Left renal pelvis (tissue), 4 donors: ENCODE results near the gene CDC45. TPM values are rescaled to one million over a fixed set of nuclear protein-coding genes. Genes with fewer than 3 reads are reported as not detected.

Experiments
- DNase-seq, 4 donors: peaks; one replicate each; pipeline ENCODE4 v3.0.0-alpha.2; 2013; ENCODE audit warnings: low read depth in 4 of 4, low spot score in 3 of 4
- polyA plus RNA-seq, 4 donors: library from polyadenylated mRNA; unstranded; fragments of 120-200 nt; gene quantifications; one replicate each; pipeline ENCODE4 v1.2.1, GENCODE V29; 2013; ENCODE audit not compliant: insufficient read length in 4 of 4

CDC45 gene
- polyA plus RNA-seq, 4 donors, result 14.0 to 23.6 (median 19.9) TPM

- DNase-seq, result no peak
Measured at GRCh38 chr22:19553201-19553600, 73.5 kb downstream of the CDC45 start.

GRCh38 chr22:19554834-19555404 is 75.2 kb downstream of the CDC45 start:
- DNase-seq, result no peak

GRCh38 chr22:19555651-19556050 is 75.9 kb downstream of the CDC45 start:
- DNase-seq, result no peak

- no peak for DNase-seq
Measured at GRCh38 chr22:19556963-19557545, 77.3 kb downstream of the CDC45 start.

GRCh38 chr22:19559324-19559811 is 79.6 kb downstream of the CDC45 start:
- DNase-seq, result no peak

GRCh38 chr22:19559956-19560355 is 80.2 kb downstream of the CDC45 start:
- no peak for DNase-seq

GRCh38 chr22:19565382-19566278 is 85.9 kb downstream of the CDC45 start:
- no peak for DNase-seq

- DNase-seq, result no peak
Measured at GRCh38 chr22:19566279-19567156, 86.8 kb downstream of the CDC45 start.

- no peak for DNase-seq
Measured at GRCh38 chr22:19567157-19568009, 87.7 kb downstream of the CDC45 start.

GRCh38 chr22:19568337-19569275 is 88.9 kb downstream of the CDC45 start:
- DNase-seq, result no peak

- no peak for DNase-seq
Measured at GRCh38 chr22:19569276-19569640, 89.5 kb downstream of the CDC45 start.

- no peak for DNase-seq
Measured at GRCh38 chr22:19569976-19570375, 90.3 kb downstream of the CDC45 start.

Other genes starting within 250 kb of the CDC45 start
- 1 to 10 TPM; 5.2 to 6.7 (median 6.0) TPM for gene CLTCL1, start 188.2 kb upstream of the CDC45 start, polyA plus RNA-seq
- gene HIRA, start 48.2 kb upstream of the CDC45 start, polyA plus RNA-seq, result 10 to 100 TPM; 22.8 to 32.8 (median 31.2) TPM
- 10 to 100 TPM; 30.8 to 50.0 (median 44.3) TPM for gene MRPL40, start 47.4 kb upstream of the CDC45 start, polyA plus RNA-seq
- 10 to 100 TPM; 39.6 to 46.4 (median 43.2) TPM for gene C22orf39, start 32.2 kb upstream of the CDC45 start, polyA plus RNA-seq
- 10 to 100 TPM; 47.5 to 75.4 (median 61.7) TPM for gene UFD1, start 727 bp upstream of the CDC45 start, polyA plus RNA-seq
- 10 to 100 TPM; 19.4 to 39.7 (median 21.4) TPM for gene CLDN5, start 44.5 kb downstream of the CDC45 start, polyA plus RNA-seq
- gene SEPTIN5, start 234.6 kb downstream of the CDC45 start, polyA plus RNA-seq, result 10 to 100 TPM; 33.9 to 51.7 (median 34.2) TPM
- 1 to 10 TPM; 1.6 to 6.1 (median 4.3) TPM for gene GP1BB, start 243.6 kb downstream of the CDC45 start, polyA plus RNA-seq